SHP77 (cell line): Measurements from ENCODE around the gene POC1A.

Experiments
- DNase-seq, 2 experiments: peaks; one replicate each; lab custom pipeline; 2025; lab: John Stamatoyannopoulos, UW

Gene POC1A

DNA sequence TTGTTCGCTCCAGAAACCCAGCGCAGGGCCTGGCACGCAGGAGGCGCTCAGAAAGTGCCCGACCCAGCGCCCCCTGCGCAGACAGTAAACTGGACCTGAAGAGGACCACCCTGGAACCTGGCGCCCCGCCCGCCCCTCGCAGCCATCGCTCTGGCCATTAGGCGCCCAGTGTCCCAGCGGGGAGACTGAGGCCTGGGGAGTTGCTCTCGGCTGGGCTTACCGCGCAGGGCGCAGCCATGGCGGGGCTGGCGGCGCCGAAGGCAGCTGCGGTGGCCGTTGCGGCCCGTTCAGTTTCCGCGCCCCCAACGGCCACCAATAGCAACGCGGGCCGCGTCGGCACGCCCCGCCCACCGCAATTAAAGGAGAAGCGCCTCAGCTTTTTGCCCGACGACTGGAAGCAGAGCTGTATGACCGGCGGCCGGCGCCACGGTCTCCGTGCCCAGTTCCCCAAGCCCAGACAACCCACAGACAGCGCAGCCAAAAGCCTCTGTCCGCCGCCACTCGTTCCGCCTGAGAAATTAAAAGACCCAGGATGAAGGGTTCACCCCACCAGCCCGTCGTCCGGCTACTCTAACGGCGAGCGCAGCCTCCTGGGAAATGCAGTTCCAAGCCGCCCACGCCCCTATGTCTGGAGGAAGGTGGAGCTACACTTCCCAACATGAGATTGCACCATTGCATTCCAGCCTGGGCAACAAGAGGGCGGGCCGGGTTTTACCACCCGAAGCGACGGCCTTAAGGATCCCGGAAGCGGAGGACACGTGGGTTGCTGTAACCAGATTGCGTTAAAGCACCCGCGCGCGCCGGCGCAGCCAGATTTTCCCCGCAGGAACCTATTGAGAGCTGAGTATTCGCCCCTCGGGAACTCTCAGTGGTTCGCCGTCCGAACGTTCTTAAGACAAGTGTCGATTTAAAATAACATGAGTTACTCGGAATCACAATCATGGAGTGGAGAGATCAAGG is at the start of gene POC1A:
Gene POC1A (minus strand): TSS at position 289 of the 960 bp plus-strand sequence. CDS start 51 bp downstream, at position 238.
- DNase-seq: peak; percentile 97

DNA sequence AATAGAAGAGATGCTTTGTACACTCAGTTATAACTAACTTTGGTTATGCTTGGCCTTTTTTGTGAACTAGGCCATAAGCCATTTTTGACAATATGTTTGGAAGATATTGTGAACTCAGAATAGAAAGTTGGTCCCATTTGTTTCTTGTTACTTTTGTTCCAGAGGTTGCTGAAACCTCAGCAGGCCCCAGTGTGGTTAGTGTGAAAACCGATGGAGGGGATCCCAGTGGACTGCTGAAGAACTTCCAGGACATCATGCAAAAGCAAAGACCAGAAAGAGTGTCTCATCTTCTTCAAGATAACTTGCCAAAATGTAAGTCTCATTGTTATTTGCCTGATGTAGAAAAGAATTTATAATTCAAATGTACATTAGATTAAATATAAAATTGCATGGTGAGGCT is 49.5 kb upstream of the POC1A start:
- DNase-seq: no peak

DNA sequence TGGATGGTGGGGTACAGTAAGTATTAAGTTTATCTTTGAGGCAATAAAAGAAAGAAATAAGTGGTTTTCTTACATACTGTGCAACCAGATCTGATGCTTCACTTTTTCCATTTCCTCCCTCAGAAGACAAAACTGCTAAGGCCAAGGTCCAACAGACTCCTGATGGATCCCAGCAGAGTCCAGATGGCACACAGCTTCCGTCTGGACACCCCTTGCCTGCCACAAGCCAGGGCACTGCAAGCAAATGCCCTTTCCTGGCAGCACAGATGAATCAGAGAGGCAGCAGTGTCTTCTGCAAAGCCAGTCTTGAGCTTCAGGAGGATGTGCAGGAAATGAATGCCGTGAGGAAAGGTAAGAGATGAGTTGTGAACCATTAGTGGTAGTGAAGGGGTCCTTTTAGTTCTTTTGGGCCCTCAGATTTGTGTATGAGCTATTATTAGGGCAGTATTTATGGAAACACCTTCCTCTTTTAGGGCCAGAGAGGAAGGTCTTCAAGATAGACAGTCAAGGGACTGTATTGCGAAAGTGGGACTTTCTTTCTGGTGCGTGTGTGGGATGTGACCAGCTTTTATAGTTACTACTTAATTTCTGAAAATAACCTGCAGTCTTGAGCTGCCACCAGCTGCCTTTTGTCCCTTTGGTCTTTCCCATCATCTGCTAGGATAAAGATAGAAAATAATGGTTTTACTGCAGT is 48.3 kb upstream of the POC1A start:
- no peak for DNase-seq

GRCh38 chr3:52200981-52201679 is 46.9 kb upstream of the POC1A start:
- no peak for DNase-seq

DNA sequence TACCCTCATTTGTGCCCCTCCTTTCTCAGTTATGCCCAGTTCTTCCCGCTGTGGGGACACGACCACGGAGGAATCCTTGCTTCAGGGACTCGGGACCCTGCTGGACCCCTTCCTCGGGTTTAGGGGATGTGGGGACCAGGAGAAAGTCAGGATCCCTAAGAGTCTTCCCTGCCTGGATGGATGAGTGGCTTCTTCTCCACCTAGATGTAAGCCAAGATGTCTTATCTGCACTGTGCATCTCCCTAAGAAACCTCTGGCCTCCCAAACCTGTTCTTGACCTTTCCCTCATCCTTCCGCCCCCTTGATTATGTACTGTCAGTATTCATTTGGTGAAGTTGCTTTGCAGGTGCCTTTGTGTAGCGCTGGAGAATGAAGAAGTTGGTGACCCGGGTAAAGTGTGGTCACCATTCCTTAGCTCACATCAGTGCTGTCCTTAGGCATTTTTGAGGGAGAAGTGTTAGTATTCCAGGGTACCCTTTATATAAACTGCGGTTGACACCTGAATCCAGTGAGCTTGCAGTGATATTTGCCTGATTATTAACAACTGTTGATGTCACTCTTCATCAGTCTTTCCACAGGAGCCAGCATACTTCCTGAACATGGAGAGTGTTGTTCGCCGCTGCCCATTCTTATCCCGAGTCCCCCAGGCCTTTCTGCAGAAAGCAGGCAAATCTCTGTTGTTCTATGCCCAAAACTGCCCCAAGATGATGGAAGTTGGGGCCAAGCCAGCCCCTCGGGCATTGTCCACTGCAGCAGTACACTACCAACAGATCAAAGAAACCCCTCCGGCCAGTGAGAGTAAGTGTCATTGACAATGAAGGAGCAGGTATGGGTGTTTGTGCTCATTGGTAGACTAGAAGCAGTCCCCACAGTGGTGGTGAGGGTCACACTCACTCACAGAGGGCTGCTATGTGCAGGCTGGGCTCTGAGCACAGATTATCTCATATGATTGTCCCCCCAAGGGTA is 44.7 kb upstream of the POC1A start:
- no peak for DNase-seq

- DNase-seq: peak; percentile 83 to 89
Observed at GRCh38 chr3:52197842-52198625, 43.8 kb upstream of the POC1A start, which contains the start of gene ALAS1. Gene ALAS1 (plus strand): TSS chr3:52198160. CDS start chr3:52199242, 1,082 bp downstream.

- no peak for DNase-seq
Observed at GRCh38 chr3:52197499-52197841, 43.2 kb upstream of the POC1A start.

- no peak for DNase-seq
Observed at GRCh38 chr3:52196977-52197376, 42.8 kb upstream of the POC1A start.

DNA sequence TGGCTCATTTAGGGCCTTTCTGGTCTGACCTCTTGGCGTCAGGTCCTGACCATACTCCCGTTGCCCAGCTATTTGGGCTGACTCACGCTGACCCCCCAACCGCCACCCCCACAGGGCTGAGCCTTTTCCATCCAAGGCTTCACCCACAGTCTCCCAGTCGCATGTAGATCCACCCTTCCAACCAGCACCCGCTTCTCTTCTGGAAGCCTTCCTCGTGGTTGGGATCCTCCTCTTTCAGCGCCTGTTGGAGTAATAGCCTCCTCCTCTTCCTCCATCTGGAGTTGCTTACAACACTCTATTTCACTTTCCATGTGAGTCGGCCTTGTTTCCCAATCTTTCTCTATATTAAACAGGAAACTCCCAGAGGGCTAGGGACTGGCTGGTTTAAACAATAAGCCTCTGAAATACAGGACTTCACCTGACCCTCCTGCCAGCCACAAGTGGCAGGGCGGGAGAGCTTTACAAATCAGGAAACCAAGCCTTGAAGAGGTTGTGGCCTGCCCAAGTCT is 41.7 kb upstream of the POC1A start:
- no peak for DNase-seq

DNA sequence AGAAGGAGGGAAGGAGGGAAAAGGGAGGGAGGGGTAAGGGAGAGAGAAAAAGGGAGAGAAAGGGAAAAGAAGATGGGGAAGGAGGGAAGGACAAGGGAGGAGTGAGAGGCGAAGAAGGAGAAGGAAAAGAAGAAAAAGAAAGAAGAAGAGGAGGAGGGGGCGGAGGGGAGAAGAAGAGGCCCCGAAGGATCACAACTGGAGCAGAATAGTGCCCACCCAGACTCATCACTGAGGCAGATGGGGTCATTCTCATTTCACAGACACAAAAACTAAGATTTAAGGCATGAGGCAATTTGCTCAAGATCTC is 41.0 kb upstream of the POC1A start:
- DNase-seq: no peak

DNA sequence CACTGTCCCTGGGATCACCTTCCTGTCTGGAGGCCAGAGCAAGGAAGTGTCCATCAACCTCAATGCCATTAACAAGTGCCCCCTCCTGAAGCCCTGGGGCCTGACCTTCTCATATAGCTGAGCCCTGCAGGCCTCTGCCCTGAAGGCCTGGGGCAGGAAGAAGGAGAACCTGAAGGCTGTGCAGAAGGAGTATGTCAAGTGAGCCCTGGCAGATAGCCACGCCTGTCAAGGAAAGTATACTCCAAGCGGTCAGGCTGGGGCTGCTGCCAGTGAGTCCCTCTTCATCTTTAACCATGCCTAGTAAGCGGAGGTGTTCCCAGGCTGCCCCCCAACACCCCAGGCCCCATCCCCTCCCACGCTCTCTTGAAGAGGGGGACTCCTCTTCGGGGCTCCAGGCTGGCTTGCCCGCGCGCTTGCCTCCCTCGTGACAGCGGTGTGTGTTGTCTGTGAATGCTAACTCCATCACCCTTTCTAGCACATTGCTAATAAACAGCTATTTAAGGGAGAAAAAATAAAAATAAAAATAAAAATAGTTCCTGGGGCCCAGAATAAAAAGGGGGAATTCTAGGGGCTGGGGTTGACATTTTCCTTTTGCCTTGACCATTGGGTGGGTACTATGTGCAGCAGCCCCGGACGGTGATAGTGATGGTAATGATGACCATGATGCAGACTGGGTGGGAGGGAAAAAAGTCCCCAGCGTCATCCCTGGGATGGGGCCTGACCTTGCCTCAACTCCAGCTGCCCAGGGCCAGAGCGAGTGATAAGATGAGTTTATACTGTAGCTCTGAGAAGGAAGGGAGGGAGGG is 40.5 kb upstream of the POC1A start:
- DNase-seq: no peak

DNA sequence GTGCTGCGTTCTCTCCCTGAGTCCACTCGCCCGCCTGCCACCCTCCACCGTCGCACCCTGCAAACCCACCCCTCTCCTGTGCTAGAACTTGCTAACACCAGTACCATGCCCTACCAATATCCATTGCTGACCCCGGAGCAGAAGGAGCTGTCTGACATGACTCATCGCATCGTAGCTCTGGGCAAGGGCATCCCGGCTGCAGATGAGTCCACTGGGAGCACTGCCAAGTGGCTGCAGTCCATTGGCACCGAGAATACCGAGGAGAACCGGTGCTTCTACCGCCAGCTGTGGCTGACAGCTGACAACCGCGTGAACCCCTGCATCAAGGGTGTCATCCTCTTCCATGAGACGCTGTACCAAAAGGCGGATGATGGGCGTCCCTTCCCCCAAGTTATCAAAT is 38.8 kb upstream of the POC1A start:
- DNase-seq: peak; percentile 24 to 64

GRCh38 chr3:52191663-52192062 is 37.4 kb upstream of the POC1A start:
- no peak for DNase-seq

DNA sequence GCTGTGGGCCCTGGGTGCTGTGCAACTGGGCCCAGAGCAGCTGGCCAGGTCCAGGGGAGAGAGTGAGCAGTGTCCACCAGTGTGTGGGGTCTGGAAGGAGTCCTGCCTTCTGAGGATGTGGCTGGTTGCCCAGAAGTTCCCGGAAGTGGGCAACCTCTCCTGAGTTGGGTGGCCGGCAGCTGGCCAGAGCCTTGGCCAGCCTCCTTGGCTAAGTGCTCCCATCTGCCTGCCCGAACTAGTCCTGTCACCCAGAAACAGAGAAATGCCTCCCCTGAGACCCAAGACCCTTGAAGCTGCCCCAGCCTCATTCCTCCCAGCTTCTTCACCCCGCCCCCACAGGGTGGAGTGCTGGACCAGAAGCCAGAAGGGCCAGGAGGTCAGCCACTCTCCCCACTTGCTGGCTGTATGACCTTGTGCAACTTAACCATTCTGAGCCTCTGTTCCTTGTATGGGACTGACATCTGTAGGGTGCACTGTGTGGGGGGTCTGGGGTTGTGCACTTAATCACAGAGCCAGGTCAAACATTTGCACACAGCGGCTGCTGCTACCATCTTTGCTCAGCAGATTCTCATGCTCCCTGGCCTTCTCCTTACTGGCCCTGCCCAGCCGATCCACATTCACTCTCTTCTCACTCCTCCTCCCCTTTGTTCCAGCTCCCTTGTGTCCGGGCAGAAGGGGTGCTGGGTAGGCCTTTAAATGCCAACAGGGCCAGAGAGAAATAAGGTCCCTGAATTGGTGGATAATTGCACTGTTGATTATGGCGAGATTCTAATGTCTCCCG is 36.3 kb upstream of the POC1A start:
- DNase-seq: no peak

DNA sequence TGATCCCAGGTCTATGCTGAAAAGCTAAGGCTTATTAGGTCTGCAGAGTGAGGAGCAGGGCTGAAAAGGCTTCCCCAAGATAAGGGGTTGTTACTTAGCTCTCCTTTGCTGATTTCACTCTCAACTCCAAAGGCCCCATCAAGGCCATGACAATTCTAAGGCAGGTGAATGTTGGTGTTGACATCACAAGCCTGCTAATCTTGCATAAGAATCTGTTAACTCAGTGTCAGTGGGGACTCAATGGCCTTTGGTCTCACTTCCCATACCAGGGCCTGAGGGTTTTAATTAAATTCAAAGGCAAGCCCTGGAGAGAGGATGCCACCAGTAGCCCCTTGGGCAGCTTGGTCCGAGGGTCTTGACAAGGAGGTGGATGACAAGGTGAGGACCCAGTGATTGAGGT is 34.3 kb upstream of the POC1A start:
- no peak for DNase-seq

DNA sequence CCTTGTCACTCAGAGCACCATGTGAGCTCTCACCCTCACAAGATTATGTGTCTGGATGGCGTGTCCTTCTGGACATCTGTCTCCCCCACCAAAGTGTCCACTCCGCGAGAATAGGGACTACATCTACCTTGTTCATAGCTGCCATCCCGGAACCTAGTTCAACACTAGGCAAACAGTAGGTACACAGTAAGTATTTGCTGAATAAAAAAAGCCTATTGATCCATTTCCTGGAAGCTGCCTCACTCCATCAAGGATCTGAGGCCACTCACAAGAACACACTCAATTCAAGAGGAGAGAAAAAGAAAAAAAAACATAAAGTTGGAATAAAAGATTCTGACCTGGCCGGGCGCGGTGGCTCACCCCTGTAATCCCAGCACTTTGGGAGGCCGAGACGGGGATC is 32.5 kb upstream of the POC1A start:
- DNase-seq: no peak

- DNase-seq: no peak
Observed at GRCh38 chr3:52185837-52186236, 31.6 kb upstream of the POC1A start.

- DNase-seq: no peak
Observed at GRCh38 chr3:52185311-52185710, 31.1 kb upstream of the POC1A start.

GRCh38 chr3:52184690-52185089 is 30.5 kb upstream of the POC1A start:
- no peak for DNase-seq
